Measurements from ENCODE around the gene ADAT3. TPM values are rescaled to one million over a fixed set of nuclear protein-coding genes. Genes with fewer than 3 reads are reported as not detected.

ADAT3 gene
- total RNA-seq, 4 donors from 2014 or later = 2.1 to 3.6 (median 3.1) TPM

GRCh38 chr19:1913781-1914577 is 8.8 kb downstream of the ADAT3 start:
- H3K27me3 ChIP-seq = no peaks in the 10 kb centered on the region
- H3K27ac ChIP-seq = no peak overlapping the region
- intact Hi-C loops (cut with DNase I; ENCODE audit: low total_unique reads) = no loop called here
- H3K36me3 ChIP-seq = peaks cover 0 to 17% of the 10 kb centered on the region in 2 donors
- H3K4me3 ChIP-seq = no peak overlapping the region
- no peak for TF ChIP-seq POLR2A (IDR thresholded peaks at IDR 0.05)
- no peak for TF ChIP-seq CTCF (IDR thresholded peaks at IDR 0.05 in 4 of 5, conservative IDR thresholded peaks at IDR 0.05 in 1 of 5)
- DNase-seq = no peak
- peaks cover 0 to 8% of the 10 kb centered on the region in 2 donors for H3K4me1 ChIP-seq
- no peak for ATAC-seq
- H3K9me3 ChIP-seq = no peaks in the 10 kb centered on the region
- in situ Hi-C loops (cut with MboI; ENCODE audit: low sequenced_read_pairs in 4 of 4) = no loop called here

GRCh38 chr19:1914826-1915341 is 9.7 kb downstream of the ADAT3 start:
- H3K27me3 ChIP-seq = no peaks in the 10 kb centered on the region
- no peak for DNase-seq
- no peak overlapping the region for H3K27ac ChIP-seq
- peaks cover 0 to 26% of the 10 kb centered on the region in 2 donors for H3K36me3 ChIP-seq
- no peaks in the 10 kb centered on the region for H3K4me1 ChIP-seq
- H3K9me3 ChIP-seq = no peaks in the 10 kb centered on the region
- TF ChIP-seq POLR2A (IDR thresholded peaks at IDR 0.05) (no peak), CTCF (IDR thresholded peaks at IDR 0.05 in 4 of 5, conservative IDR thresholded peaks at IDR 0.05 in 1 of 5) (no peak)
- intact Hi-C loops (cut with DNase I; ENCODE audit: low total_unique reads) (no loop called here), in situ Hi-C loops (cut with MboI; ENCODE audit: low sequenced_read_pairs in 4 of 4) (no loop called here)
- no peak overlapping the region for H3K4me3 ChIP-seq
- no peak for ATAC-seq

- H3K4me1 ChIP-seq = no peaks in the 10 kb centered on the region
- DNase-seq = no peak
- H3K27ac ChIP-seq = no peak overlapping the region
- H3K9me3 ChIP-seq = no peaks in the 10 kb centered on the region
- intact Hi-C loops (cut with DNase I; ENCODE audit: low total_unique reads) (no loop called here), in situ Hi-C loops (cut with MboI; ENCODE audit: low sequenced_read_pairs in 4 of 4) (no loop called here)
- H3K4me3 ChIP-seq = no peak overlapping the region
- peaks cover 0 to 41% of the 10 kb centered on the region in 2 donors for H3K36me3 ChIP-seq
- TF ChIP-seq CTCF (IDR thresholded peaks at IDR 0.05 in 4 of 5, conservative IDR thresholded peaks at IDR 0.05 in 1 of 5) (no peak), POLR2A (IDR thresholded peaks at IDR 0.05) (no peak)
- ATAC-seq = no peak
- no peaks in the 10 kb centered on the region for H3K27me3 ChIP-seq
Measured at GRCh38 chr19:1917146-1917545, 11.9 kb downstream of the ADAT3 start.

GRCh38 chr19:1917926-1918325 is 12.7 kb downstream of the ADAT3 start:
- intact Hi-C loops (cut with DNase I; ENCODE audit: low total_unique reads) = no loop called here
- no peak overlapping the region for H3K4me3 ChIP-seq
- H3K4me1 ChIP-seq = no peaks in the 10 kb centered on the region
- no peaks in the 10 kb centered on the region for H3K27me3 ChIP-seq
- ATAC-seq (no peak), DNase-seq (no peak)
- no peak overlapping the region for H3K27ac ChIP-seq
- peaks cover 0 to 47% of the 10 kb centered on the region in 2 donors for H3K36me3 ChIP-seq
- in situ Hi-C loops (cut with MboI; ENCODE audit: low sequenced_read_pairs in 4 of 4) = no loop called here
- TF ChIP-seq POLR2A (IDR thresholded peaks at IDR 0.05) = no peak
- no peak for TF ChIP-seq CTCF (IDR thresholded peaks at IDR 0.05 in 4 of 5, conservative IDR thresholded peaks at IDR 0.05 in 1 of 5)
- H3K9me3 ChIP-seq = no peaks in the 10 kb centered on the region
